Measurements from ENCODE around the gene KRT5.

GRCh38 chr12:52555577-52555976 is 35.4 kb upstream of the KRT5 start:
- TF ChIP-seq, protein P1, sequence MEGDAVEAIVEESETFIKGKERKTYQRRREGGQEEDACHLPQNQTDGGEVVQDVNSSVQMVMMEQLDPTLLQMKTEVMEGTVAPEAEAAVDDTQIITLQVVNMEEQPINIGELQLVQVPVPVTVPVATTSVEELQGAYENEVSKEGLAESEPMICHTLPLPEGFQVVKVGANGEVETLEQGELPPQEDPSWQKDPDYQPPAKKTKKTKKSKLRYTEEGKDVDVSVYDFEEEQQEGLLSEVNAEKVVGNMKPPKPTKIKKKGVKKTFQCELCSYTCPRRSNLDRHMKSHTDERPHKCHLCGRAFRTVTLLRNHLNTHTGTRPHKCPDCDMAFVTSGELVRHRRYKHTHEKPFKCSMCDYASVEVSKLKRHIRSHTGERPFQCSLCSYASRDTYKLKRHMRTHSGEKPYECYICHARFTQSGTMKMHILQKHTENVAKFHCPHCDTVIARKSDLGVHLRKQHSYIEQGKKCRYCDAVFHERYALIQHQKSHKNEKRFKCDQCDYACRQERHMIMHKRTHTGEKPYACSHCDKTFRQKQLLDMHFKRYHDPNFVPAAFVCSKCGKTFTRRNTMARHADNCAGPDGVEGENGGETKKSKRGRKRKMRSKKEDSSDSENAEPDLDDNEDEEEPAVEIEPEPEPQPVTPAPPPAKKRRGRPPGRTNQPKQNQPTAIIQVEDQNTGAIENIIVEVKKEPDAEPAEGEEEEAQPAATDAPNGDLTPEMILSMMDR (conservative IDR thresholded peaks at IDR 0.05) = no peak
- no peak for TF ChIP-seq ZFX (IDR thresholded peaks at IDR 0.05)
